ENCODE measurements around the gene PRR23A.
"Not testable (repeated sequence)": the region's sequence is repeated elsewhere in the genome, so short reads cannot be mapped to it uniquely, and the experiment has no call there.

Gene PRR23A

GRCh38 chr3:139006051-139006716 lies at the start of gene PRR23A:
TSS of gene PRR23A (minus strand) at chr3:139006268. CDS start at chr3:139006268, 0 bp downstream.
- in situ Hi-C loops (cut with MboI; ENCODE audit: low sequenced_read_pairs): no loop called here

GRCh38 chr3:139052802-139053600 lies 46.9 kb upstream of the PRR23A start:
- in situ Hi-C loops (cut with MboI; ENCODE audit: low sequenced_read_pairs): no loop called here

- in situ Hi-C loops (cut with MboI; ENCODE audit: low sequenced_read_pairs): no loop called here
Measured at GRCh38 chr3:139044366-139045210, 38.5 kb upstream of the PRR23A start, which contains the start of gene PRR23C. TSS of gene PRR23C (minus strand) at chr3:139044892. CDS start at chr3:139044620, 272 bp downstream.

- in situ Hi-C loops (cut with MboI; ENCODE audit: low sequenced_read_pairs): no loop called here
Measured at GRCh38 chr3:139043554-139044365, 37.7 kb upstream of the PRR23A start.

- in situ Hi-C loops (cut with MboI; ENCODE audit: low sequenced_read_pairs): no loop called here
Measured at GRCh38 chr3:139037478-139037877, 31.4 kb upstream of the PRR23A start.

GRCh38 chr3:139032326-139033002 lies 26.4 kb upstream of the PRR23A start:
- in situ Hi-C loops (cut with MboI; ENCODE audit: low sequenced_read_pairs): no loop called here

- in situ Hi-C loops (cut with MboI; ENCODE audit: low sequenced_read_pairs): not testable (repeated sequence)
Measured at GRCh38 chr3:139030576-139030975, 24.5 kb upstream of the PRR23A start.

GRCh38 chr3:139024968-139025367 lies 18.9 kb upstream of the PRR23A start:
- in situ Hi-C loops (cut with MboI; ENCODE audit: low sequenced_read_pairs): no loop called here

- in situ Hi-C loops (cut with MboI; ENCODE audit: low sequenced_read_pairs): no loop called here
Measured at GRCh38 chr3:139020868-139021234, 14.8 kb upstream of the PRR23A start, which contains the start of gene PRR23B. TSS of gene PRR23B (minus strand) at chr3:139020926. CDS start at chr3:139020661, 265 bp downstream.

GRCh38 chr3:139020036-139020867 lies 14.2 kb upstream of the PRR23A start:
- in situ Hi-C loops (cut with MboI; ENCODE audit: low sequenced_read_pairs): no loop called here

GRCh38 chr3:139016430-139017048 lies 10.5 kb upstream of the PRR23A start:
- in situ Hi-C loops (cut with MboI; ENCODE audit: low sequenced_read_pairs): no loop called here

GRCh38 chr3:139005356-139005993 lies 593 bp downstream of the PRR23A start:
- in situ Hi-C loops (cut with MboI; ENCODE audit: low sequenced_read_pairs): no loop called here

- in situ Hi-C loops (cut with MboI; ENCODE audit: low sequenced_read_pairs): no loop called here
Measured at GRCh38 chr3:138995706-138996105, 10.4 kb downstream of the PRR23A start.

- in situ Hi-C loops (cut with MboI; ENCODE audit: low sequenced_read_pairs): no loop called here
Measured at GRCh38 chr3:138987181-138987580, 18.9 kb downstream of the PRR23A start.

GRCh38 chr3:138985932-138986331 lies 20.1 kb downstream of the PRR23A start:
- in situ Hi-C loops (cut with MboI; ENCODE audit: low sequenced_read_pairs): no loop called here

GRCh38 chr3:138984816-138985215 lies 21.3 kb downstream of the PRR23A start:
- in situ Hi-C loops (cut with MboI; ENCODE audit: low sequenced_read_pairs): no loop called here

GRCh38 chr3:138976047-138976446 lies 30.0 kb downstream of the PRR23A start:
- in situ Hi-C loops (cut with MboI; ENCODE audit: low sequenced_read_pairs): no loop called here

- in situ Hi-C loops (cut with MboI; ENCODE audit: low sequenced_read_pairs): no loop called here
Measured at GRCh38 chr3:138975351-138975750, 30.7 kb downstream of the PRR23A start.

All from HL-60/S4 (cell line).